Jurkat, Clone E6-1 (cell line): ENCODE data around the gene THG1L.

ENCODE experiments used
- DNase-seq: peaks from one replicate; pipeline ENCODE4 v3.0.0-alpha.2; 2011; ENCODE audit warnings: low read depth, low spot score
- H3K4me3 ChIP-seq: 2 replicates; pipeline ENCODE4 v1.5.1; 2011; ENCODE audit warnings: mild to moderate bottlenecking, low read length, control low read depth, moderate library complexity

THG1L gene

DNA sequence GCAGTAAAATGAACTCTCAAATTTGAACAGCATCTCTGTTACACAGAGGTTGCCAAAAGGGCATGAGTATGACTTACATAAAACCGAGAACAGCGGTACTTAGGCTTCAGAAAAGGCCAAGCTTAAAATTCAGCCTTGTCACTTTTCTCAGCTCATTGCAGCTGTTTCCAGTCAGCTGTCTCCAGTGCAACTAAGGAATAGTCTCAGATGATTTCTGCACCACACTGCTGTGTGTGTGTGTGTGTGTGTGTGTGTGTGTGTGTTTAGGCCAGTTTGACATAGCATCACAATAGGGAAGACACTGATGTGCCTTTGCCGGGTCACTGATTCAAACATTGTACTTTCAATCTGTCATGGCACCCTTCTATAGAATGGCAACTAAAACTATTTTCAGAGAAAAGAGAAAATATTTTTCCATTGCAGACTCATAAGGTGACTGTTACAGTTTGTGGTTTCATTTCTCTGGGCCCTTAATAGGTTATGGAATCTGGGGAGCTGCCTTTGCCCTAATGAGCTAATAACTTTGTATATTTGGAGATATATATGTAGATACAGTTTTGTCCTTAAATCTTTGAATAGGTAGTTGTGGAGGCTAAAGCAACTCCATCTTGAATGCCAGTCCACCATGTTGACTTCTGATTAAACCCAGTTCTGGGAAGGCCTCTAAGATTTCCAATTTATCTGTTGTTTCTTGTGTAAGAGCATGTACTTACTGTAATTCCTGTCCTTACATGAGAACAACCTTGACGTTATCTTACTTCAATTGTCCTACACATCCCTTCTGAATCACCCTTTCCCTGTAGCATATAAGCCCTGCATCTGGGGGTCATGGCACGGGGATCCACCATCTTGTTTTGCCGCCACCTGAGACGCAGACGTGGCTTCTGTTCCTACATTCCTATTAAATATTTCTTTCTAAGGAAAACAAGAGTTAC lies 16.8 kb downstream of the THG1L start:
- DNase-seq: no peak

DNA sequence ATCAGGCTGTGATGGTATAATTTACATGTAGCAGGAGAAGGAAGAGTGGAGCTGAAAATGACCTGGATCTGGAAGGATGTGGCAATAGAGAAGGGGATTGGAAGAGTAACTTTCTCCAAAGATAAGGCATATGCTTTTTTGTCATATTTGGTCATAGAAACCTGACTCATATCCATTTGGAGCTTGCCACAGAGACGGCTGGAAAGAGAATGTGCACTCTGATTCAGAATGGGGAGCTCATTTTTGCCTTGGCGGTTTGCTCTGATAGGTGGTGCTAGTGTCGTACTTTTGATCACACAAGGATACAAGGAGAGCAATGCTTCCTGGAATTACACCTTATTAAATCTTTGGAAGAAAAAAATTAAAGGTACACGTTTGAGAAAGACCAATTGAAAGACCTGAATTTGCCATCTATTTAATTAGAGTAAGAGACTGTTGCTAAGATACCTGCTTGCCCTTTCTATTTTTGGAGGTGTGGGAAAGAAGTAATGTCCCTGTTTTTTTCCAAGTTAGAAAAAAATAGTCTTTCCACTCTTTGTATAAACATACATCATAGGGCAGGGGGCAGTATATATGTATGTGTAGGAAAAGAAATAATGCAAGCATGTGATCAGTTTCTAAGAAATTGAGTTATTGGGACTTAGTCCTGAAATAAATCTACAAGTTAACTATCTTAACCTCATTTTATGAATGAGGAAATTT lies 17.7 kb downstream of the THG1L start:
- no peak for DNase-seq
- no peak overlapping the region for H3K4me3 ChIP-seq

More for the DNA sequence above, 16.8 kb downstream of the THG1L start:
- H3K4me3 ChIP-seq: no peak overlapping the region

DNA sequence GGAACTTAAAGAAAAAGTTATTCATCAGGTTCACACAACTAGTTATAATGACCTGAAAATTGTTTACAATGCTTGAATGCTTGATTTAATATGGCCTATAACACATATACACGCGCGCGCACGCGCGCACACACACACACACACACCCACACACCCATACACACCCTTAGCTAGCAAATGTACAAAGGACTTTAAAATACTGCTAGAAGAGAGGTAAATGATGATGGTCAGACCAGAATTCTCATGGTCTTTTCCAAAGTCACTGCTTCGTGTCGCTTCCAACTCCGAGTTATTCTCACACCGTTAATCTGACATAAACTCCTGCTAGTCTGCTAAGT lies 18.2 kb downstream of the THG1L start:
- H3K4me3 ChIP-seq: no peak overlapping the region
- no peak for DNase-seq

DNA sequence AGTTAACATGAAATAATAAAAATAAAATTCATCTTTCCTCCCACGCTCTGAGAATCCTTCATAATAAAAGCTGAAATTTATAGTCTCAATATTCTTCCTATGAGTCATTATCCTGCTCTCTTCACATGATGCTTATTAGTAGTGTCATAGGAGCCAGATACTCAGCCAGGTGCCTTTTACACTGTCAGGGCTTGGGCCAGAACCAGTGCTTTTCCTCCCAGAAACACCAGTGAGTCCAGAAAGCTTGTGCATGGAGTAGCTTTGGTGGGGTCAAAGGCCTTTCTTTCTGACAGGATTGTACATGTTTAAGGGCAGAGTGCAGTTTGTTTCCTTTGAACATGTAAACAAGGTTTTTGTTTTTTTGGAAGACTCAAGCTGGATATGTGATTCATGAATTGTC lies 19.1 kb downstream of the THG1L start:
- DNase-seq: no peak

DNA sequence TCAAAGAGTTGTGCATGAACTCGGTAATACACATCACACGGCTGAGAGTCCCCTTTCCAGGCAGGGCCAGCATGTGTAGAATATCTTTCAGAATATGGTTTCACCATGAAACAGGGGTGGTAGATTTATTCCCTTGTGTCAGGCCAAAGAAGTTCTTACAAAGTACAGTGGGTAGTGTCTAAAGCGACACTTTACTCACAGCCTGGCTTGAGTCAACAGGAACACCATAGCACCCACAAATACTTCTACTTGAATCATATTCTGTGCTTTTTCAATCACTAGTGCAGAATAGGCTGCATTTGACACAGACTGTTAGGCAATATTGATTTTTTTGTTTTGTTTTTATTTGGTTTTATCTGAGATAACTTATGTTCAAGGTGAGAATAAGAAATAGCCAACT lies 24.9 kb downstream of the THG1L start:
- H3K4me3 ChIP-seq: no peak overlapping the region
- DNase-seq: no peak

More for the DNA sequence above, 19.1 kb downstream of the THG1L start:
- no peak overlapping the region for H3K4me3 ChIP-seq

DNA sequence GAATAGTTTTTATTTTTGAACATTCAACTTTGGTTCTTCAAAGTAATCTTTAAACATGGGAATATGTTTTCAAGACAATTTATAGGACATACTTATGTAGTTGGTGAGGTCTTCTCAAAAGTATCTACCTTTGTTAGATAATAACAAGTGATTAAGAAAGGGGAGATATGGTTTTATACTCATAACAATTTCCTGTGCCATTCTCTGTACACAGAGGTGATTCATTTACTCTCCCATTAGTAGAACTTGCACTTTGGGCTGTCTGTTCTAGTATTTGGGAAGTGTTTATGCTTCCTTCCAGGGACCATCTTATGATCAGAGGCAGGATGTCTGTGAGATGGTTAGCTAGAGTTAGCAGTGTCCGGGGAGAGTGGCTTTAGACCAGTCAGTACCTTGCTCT lies 27.5 kb downstream of the THG1L start:
- no peak overlapping the region for H3K4me3 ChIP-seq
- DNase-seq: no peak

DNA sequence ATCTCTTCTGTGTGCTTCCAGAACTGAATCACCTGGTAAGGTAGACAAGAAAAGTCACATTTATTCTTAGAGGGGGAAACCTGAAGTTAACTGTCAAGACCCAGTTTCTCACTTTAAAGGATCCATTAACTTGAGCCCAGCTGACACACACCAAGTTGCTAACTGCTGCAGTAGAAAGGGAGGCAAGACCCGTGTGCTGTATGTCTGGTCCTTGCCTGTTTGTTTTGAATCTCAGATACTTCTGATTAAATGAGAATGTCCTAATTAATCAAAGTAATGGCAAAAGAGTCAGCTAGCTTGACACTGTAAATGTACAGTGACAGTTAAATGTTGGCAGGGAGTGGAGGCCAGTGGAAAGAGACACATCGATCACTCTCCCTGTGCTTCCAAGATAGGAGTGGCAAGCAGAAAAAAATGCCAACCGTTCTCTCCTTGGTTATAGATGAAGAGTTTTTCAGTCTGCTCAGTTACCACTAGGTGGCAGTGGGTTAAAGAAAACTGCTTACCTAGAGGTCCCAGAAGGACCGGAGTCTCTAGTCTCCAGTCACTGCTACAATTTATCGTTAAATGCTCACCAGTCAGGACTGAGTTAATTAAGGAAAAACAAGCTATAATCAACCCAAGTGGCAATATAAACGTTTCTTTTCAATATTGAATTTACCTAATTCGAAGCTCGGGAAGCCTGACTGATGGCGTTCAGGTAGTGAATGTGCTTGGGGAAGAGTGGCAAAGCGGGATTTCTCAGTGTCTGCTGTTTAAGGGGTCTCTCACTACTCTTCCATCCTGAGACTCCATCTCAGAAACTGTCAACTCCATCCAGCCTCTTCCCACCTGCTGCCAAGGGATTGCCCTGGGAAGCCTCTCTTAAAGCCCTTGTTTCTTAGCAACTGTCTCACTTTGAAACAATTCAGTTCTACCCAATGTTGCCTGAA lies 30.7 kb downstream of the THG1L start:
- no peak overlapping the region for H3K4me3 ChIP-seq
- peak; percentile 58 for DNase-seq

DNA sequence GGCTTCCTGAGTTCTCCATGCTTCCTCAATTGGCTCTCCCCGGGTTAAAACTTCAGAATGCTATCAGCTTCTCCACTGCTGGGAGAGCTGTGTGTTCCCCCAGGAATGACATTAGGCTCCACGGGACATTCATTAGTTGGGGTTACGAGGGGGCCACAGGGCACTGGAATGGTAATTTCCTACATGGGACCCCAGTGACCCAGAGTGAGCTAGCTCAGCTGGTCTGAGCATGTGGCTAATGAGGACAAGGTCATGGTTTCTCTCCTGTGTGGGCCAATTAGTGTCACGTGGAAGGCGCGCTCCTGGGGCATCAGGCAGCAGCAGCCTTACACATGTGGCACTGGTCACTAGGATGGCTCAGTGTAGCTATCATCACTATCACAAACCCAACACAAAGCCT lies 33.3 kb downstream of the THG1L start:
- DNase-seq: no peak
- H3K4me3 ChIP-seq: no peak overlapping the region

DNA sequence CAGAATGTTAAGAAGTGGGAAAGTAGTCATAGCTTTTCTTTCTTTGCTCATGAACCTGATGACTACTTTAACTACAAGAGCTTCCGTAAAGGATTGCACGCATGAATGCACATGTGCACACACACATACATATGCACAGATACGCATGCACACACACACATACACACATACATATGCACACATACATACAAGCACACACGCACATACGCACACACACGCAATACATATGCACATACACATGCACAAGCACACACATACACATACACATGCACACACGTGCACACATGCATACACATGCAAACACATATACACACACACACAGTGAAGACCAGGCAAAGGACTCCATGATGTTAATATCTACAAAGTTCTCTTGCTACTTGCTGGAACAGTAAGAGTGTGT lies 35.2 kb downstream of the THG1L start:
- no peak overlapping the region for H3K4me3 ChIP-seq
- no peak for DNase-seq

DNA sequence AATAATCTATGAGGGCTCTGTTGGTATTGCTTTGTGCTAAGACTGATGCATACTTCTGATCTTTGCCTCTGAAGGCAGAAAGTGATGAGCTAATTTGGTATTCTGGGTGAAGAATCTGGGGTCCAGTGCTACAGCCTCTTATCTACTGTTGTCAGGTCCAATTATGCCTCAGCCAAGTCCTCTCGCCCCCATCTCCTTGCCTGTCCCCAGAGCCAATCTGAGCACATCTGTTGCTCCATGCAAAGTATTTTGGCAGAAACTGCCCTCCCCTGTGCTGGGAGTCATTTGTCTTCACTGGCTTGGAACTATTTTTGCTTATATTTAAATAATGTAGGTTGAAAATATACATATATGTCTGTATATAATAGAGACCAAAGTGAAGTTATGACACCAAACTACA lies 35.7 kb downstream of the THG1L start:
- no peak for DNase-seq
- H3K4me3 ChIP-seq: no peak overlapping the region

DNA sequence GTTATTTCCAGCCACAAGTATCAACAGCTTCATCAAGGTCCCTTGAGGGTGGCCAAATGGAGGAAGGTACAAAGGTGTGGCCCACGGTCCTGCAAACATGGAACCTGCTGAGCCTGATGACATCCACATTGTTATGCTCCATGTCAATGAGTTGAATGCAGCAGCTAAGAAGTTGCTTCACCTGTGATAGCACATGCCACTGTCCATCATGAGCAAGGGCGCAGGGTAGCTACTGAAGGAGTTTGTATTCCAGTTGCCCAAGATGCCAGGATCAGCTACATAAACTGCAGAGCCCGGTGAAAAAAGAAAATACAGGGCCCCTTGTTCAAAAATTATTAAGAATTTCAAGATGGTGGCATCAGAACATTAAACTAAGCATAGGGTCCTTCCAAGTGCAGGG lies 36.5 kb downstream of the THG1L start:
- H3K4me3 ChIP-seq: no peak overlapping the region
- no peak for DNase-seq

DNA sequence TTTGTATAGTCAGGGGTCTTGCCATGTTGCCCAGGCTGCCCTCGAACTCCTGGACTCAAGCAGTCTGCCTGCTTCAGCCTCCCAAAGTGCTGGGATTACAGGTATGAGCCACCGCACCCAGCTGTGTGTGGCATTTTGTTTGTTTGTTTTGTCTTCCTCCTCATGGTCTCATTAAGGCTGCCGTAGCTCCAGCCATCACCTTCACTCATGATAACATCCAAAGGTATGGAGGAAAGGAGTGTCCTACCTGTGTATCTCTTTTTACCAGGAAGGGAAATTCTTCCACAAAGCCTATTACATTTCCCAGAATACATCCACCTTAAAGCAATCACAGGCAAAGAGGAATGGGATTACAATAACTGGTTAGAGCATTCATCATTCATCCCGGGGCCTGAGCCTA lies 39.4 kb downstream of the THG1L start:
- H3K4me3 ChIP-seq: no peak overlapping the region
- DNase-seq: no peak

DNA sequence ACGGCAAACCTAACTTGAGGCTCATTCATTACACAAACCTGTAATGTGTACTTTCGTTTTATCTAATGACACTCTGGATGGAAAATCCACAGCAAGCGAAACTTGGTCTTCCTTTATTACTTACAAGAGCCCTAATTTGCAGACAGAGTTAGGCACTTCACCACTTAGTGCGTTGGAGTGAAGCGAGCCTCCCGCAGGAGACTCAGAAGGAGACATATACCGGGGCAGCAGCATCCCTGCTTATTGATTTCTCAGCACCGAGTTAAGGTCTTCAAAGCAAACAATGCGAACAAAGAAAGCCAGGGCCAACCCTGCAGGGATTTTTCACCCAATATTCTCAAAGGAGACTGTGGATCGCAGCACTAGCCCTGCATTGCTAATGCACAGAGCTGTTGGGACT lies 40.9 kb downstream of the THG1L start:
- H3K4me3 ChIP-seq: no peak overlapping the region
- no peak for DNase-seq

DNA sequence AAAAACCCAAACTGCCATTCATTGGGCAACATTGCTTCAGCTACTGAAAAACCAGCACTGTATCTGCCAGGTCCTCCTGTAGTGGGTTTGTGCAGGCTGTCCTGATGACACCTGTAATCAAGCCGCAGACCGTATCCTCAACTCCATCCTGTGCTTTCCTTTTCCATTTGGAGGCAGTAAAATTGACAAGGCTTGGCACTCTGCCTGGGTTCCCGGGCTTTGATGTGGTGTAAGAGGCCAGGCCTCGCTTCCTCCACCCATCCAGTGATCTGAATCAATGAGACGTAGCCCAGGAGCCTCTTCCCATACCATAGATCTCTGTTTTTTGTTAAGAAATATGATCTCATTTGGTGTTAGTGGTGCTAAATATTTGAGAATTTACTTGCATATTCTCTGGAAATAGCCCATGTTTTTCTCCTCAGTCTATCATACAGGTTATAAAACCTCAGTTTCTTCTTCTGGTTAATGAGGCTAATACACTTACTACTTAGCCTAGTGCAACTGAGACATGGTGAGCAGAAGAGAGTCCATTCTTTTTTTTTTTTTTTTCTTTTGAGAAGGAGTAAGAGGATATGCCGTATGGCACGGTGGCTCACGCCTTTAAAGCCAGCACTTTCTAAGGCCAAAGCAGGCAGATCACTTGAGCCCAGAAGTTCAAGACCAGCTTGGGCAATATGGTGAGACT lies 47.0 kb downstream of the THG1L start:
- no peak overlapping the region for H3K4me3 ChIP-seq
- DNase-seq: peak; percentile 57

DNA sequence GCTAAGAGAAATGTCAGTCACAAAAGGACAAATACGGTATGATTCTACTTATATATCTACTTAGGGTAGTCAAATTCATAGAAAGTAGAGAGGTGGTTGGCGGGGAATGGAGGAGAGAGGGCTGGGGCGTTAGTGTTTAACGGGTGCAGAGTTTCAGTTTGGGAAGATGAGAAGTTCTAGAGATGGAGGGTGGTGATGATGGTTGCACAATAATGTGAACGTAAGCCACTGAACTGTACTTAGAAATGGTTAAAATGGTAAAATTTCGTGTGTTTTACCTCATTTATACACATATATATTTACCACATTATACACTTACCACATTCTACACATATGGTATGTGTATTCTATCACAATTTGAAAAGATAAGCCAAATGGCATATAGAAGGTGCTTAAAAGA lies 48.0 kb downstream of the THG1L start:
- no peak for DNase-seq

DNA sequence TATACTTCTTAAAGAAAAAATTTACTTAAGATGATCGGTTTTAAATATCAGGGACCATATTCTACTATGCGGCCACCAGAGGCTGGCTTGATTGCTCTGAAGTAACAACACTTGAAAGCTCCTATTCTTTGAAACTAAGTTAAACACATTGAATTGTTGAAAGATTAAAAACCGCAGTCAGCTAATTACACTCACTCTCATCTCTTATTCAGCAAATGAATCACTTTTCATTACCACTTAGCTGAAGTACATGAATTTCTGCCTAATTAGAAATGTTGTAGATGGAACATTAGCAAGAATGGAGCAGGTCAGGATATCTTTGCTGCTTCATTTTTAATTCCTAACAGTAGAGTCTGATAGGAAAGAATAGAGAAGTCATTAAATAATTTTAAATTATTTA lies 54.6 kb downstream of the THG1L start:
- H3K4me3 ChIP-seq: no peak overlapping the region
- no peak for DNase-seq

More for the DNA sequence above, 48.0 kb downstream of the THG1L start:
- no peak overlapping the region for H3K4me3 ChIP-seq
